Stimulated activated memory B cell treated with anti-CD40 and anti-IgM and Interleukin-4, amounts not matched to agents 10 μg/mL and 1 μg/mL and 100 μg/mL, for 72 hours (primary cell): ENCODE measurements around the gene PLXNA3.
A peak's percentile ranks its signal among the peaks of the same experiment; 100 is the strongest.

ENCODE experiments used
- ATAC-seq: fragments of 150-1000 bp; cut with Tn5 transposase; 2 replicates; pipeline ENCODE4 v1.10.0; 2021
- H3K27ac Mint-ChIP-seq: one replicate; pipeline ENCODE4 v1.8.0; 2022; ENCODE audit warnings: mild to moderate bottlenecking, mixed read lengths
- H3K27me3 Mint-ChIP-seq: one replicate; pipeline ENCODE4 v1.8.0; 2022; ENCODE audit warnings: mixed read lengths
- H3K36me3 Mint-ChIP-seq: one replicate; pipeline ENCODE4 v1.8.0; 2022; ENCODE audit warnings: mixed read lengths
- H3K4me1 Mint-ChIP-seq: one replicate; pipeline ENCODE4 v1.8.0; 2022; ENCODE audit warnings: mixed read lengths
- H3K4me3 Mint-ChIP-seq: one replicate; pipeline ENCODE4 v1.8.0; 2022; ENCODE audit warnings: mild to moderate bottlenecking, moderate library complexity, mixed read lengths
- H3K9me3 Mint-ChIP-seq: one replicate; pipeline ENCODE4 v1.8.0; 2022; ENCODE audit warnings: mixed read lengths

Gene PLXNA3

GRCh38 chrX:154441984-154442707 lies 15.9 kb upstream of the PLXNA3 start:
- Mint-ChIP-seq H3K27ac (peak overlapping the region; percentile 91), H3K4me3 (no peak overlapping the region), H3K4me1 (peaks cover 45% of the 10 kb centered on the region), H3K9me3 (no peaks in the 10 kb centered on the region), H3K36me3 (peaks cover 12% of the 10 kb centered on the region), H3K27me3 (no peaks in the 10 kb centered on the region)
- no peak for ATAC-seq

- peak overlapping the region; percentile 79 for H3K4me3 Mint-ChIP-seq
- peaks cover 17% of the 10 kb centered on the region for H3K36me3 Mint-ChIP-seq
- H3K27me3 Mint-ChIP-seq, result no peaks in the 10 kb centered on the region
- H3K4me1 Mint-ChIP-seq, result peaks cover 37% of the 10 kb centered on the region
- peak overlapping the region; percentile 91 for H3K27ac Mint-ChIP-seq
- H3K9me3 Mint-ChIP-seq, result no peaks in the 10 kb centered on the region
- ATAC-seq, result peak; percentile 42
These were observed 14.6 kb upstream of the PLXNA3 start for GRCh38 chrX:154443479-154443910.

DNA sequence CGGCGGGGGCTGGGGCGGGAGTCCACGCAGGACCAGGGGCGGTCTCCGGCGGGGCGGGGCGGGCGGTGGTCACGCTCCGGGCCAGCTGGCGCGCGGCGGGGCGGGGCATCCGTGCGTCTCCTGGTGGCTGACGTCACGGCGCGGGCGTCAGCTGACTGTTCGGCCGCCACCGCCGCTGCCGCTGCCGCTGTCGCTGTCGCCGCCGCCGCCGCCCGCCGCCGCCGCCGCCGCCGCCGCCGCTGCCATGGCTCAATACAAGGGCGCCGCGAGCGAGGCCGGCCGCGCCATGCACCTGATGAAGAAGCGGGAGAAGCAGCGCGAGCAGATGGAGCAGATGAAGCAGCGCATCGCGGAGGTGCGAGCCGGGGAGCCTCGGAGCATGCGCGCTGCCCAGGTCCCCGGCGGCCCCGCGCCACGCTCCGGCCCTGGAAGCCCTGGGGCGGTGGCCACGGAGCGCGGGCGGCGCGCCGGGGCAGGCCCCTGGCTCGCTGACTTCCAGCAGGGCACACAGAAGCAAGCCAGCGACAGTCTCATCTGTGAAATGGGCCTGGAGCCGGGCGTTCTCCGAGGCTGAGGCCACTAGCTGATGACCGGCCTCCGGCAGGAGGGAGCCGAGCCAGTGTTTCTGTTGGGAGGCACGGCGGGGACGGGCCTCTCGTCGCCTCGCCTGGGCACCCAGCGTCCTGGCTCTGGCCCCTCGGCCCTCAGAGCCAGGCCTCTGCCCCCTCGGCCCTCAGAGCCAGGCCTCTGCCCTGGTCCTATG lies 13.9 kb upstream of the PLXNA3 start, which contains the start of gene FAM50A:
Gene FAM50A (plus strand): TSS at position 150 of the 763 bp plus-strand sequence. CDS start 95 bp downstream, at position 245.
- Mint-ChIP-seq H3K27ac (peak within 1 kb of the TSS; percentile 91), H3K36me3 (peaks cover 17% of the 10 kb centered on the region), H3K27me3 (no peaks in the 10 kb centered on the region), H3K4me3 (peak within 1 kb of the TSS; percentile 79), H3K4me1 (peaks cover 33% of the 10 kb centered on the region), H3K9me3 (no peaks in the 10 kb centered on the region)
- peak; percentile 93 for ATAC-seq

GRCh38 chrX:154444755-154445246 lies 13.3 kb upstream of the PLXNA3 start:
- H3K36me3 Mint-ChIP-seq, result peaks cover 20% of the 10 kb centered on the region
- H3K27ac Mint-ChIP-seq, result no peak overlapping the region
- H3K27me3 Mint-ChIP-seq, result no peaks in the 10 kb centered on the region
- H3K4me1 Mint-ChIP-seq, result peaks cover 33% of the 10 kb centered on the region
- no peak for ATAC-seq
- no peaks in the 10 kb centered on the region for H3K9me3 Mint-ChIP-seq
- H3K4me3 Mint-ChIP-seq, result peak overlapping the region; percentile 43

DNA sequence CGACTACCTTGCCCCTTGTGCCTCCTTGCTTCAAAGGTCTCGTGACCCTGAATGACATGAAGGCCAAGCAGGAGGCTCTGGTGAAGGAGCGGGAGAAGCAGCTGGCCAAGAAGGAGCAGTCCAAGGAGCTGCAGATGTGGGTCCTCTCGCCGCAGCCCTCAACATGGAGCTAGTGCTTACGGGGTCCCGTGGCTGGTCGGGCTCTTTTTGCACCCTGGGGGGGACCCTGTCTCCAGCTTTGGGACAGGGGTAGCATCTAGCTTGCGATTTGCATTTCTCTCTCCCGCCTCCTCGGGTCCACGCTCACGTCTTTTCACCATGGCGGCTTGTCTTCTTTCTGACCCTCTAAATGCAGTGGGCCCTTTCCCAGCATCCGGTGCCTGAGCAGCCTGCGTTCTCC lies 12.3 kb upstream of the PLXNA3 start:
- Mint-ChIP-seq H3K4me3 (peak overlapping the region; percentile 47), H3K27me3 (no peaks in the 10 kb centered on the region)

DNA sequence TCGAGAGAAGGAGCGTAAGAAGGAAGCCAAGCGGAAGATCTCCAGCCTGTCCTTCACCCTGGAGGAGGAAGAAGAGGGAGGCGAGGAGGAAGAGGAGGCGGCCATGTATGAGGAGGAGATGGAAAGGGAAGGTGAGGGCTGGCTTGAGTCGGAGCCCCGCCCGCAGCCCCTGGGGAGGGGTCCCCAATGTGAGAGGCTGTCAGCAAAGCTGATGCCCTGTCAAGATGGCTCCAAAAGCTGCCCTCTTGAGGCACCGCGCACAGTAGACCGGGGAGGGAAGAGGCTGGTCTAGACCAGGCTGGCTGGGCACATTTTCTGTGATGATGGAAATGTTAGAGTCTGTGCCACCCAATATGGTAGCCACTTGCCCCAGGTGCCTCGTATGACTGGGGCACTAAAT lies 11.7 kb upstream of the PLXNA3 start:
- Mint-ChIP-seq H3K4me1 (peaks cover 25% of the 10 kb centered on the region), H3K27ac (no peak overlapping the region), H3K36me3 (peaks cover 23% of the 10 kb centered on the region), H3K27me3 (no peaks in the 10 kb centered on the region), H3K4me3 (no peak overlapping the region), H3K9me3 (no peaks in the 10 kb centered on the region)
- no peak for ATAC-seq

More for the DNA sequence above, 12.3 kb upstream of the PLXNA3 start:
- no peaks in the 10 kb centered on the region for H3K9me3 Mint-ChIP-seq
- no peak for ATAC-seq
- peaks cover 23% of the 10 kb centered on the region for H3K36me3 Mint-ChIP-seq
- peaks cover 26% of the 10 kb centered on the region for H3K4me1 Mint-ChIP-seq
- no peak overlapping the region for H3K27ac Mint-ChIP-seq

GRCh38 chrX:154448484-154448883 lies 9.6 kb upstream of the PLXNA3 start:
- ATAC-seq, result no peak
- H3K4me3 Mint-ChIP-seq, result no peak overlapping the region
- no peak overlapping the region for H3K27ac Mint-ChIP-seq
- H3K36me3 Mint-ChIP-seq, result peaks cover 23% of the 10 kb centered on the region
- H3K4me1 Mint-ChIP-seq, result peaks cover 18% of the 10 kb centered on the region
- H3K27me3 Mint-ChIP-seq, result no peaks in the 10 kb centered on the region
- no peaks in the 10 kb centered on the region for H3K9me3 Mint-ChIP-seq

GRCh38 chrX:154449618-154450017 lies 8.5 kb upstream of the PLXNA3 start:
- Mint-ChIP-seq H3K36me3 (peaks cover 27% of the 10 kb centered on the region), H3K27ac (no peak overlapping the region), H3K4me3 (no peak overlapping the region), H3K9me3 (no peaks in the 10 kb centered on the region), H3K4me1 (peaks cover 15% of the 10 kb centered on the region), H3K27me3 (no peaks in the 10 kb centered on the region)
- no peak for ATAC-seq

DNA sequence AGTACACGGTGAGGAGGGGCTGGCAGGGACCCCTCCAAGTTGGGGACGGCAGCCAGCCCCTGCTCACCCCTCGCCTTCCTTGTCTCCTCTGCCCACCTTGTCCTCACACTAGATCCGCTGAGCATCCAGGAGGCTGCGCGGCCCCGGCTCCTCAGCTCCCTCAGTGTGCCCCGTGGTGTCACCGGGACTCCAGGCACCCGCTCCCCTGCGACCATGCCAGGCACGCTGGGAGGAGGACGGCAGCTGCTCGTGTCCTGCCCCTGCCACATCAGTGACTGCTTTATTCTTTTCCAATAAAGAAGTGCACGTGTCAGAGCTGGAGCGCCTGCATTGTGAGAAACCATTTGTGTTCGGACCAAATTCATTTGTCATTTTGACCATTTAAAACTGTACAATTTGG lies 7.8 kb upstream of the PLXNA3 start:
- no peak overlapping the region for H3K4me3 Mint-ChIP-seq
- peaks cover 15% of the 10 kb centered on the region for H3K4me1 Mint-ChIP-seq
- no peak for ATAC-seq
- H3K36me3 Mint-ChIP-seq, result peaks cover 27% of the 10 kb centered on the region
- no peaks in the 10 kb centered on the region for H3K27me3 Mint-ChIP-seq
- H3K9me3 Mint-ChIP-seq, result no peaks in the 10 kb centered on the region
- H3K27ac Mint-ChIP-seq, result no peak overlapping the region

GRCh38 chrX:154452823-154453222 lies 5.3 kb upstream of the PLXNA3 start:
- Mint-ChIP-seq H3K27ac (no peak overlapping the region), H3K4me1 (peaks cover 5% of the 10 kb centered on the region), H3K27me3 (no peaks in the 10 kb centered on the region), H3K36me3 (peaks cover 10% of the 10 kb centered on the region), H3K4me3 (no peak overlapping the region), H3K9me3 (no peaks in the 10 kb centered on the region)
- no peak for ATAC-seq

DNA sequence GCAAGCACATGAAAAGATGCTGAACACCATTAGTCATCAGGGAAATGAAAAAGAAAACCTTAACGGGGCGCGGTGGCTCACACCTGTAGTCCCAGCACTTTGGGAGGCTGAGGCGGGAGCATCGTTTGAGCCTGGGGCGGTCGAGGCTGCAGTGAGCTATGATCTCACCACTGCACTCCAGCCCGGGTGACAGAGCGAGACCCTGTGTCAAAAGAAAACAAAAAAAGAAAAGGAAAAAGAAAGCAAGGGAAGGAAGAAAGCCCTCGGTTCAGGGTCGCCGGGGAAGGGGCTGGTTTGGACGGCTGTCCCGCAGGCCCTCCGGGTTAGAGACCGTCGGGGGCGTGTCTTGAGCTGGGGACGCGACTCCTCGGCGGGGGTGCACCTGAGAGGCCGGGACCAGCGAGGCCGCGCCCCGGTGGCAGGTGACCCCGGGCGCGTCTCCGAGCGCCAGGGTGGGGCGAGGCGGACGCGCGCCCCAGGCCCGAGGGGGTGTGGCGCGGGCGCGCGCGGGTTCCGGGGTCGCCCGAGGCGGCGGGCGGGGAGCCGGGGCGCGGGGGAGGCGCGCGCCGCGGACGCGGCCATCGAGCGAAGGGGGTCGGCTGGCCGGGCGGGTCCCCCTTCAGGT lies 478 bp upstream of the PLXNA3 start:
- Mint-ChIP-seq H3K27ac (peak overlapping the region; percentile 95), H3K4me3 (peak overlapping the region; percentile 97), H3K27me3 (no peaks in the 10 kb centered on the region), H3K4me1 (peaks cover 19% of the 10 kb centered on the region), H3K36me3 (peaks cover 16% of the 10 kb centered on the region), H3K9me3 (no peaks in the 10 kb centered on the region)
- peak; percentile 88 for ATAC-seq

DNA sequence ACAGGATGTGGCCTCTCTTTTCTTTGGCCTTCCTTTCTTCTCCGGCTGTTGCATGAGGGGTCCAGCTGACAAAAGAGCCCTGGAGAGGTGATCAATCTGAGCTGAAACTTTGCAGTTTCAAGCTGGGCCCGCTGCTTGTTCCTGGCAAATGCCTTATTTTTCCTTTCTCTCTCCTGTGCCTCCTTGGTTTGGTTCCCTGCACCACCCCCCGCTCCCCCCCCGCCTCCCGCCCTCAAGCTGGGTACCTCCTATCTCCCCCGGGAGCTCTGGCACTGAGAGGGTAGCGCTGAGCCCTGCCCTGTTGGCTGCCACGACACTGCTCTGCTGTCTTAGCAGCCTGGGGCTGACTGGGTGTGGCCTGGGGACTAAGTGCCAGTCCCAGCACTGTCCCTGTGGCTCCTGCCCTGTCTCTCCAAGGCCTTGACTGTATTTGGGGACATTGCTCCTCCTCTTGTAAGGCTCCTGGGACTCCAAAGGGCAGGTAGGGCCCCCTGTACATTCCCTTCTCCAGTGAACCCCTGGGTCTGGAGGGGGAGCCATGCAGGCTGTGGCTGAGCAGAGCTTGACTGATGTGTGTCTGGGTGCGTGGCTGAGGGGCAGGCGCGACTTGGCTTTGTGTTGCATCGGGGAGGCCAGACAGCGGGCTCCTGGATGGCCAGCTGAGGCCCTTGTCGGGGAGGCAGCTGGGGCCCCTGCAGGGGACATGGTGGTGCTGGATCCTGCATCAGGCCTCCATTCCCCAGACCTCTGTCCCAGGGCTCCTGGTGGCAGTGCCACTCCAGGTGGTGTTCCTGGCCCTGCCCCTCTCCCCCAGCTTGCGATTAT lies 1.1 kb downstream of the PLXNA3 start:
- ATAC-seq, result peak; percentile 63
- no peaks in the 10 kb centered on the region for H3K27me3 Mint-ChIP-seq
- H3K36me3 Mint-ChIP-seq, result peaks cover 15% of the 10 kb centered on the region
- H3K27ac Mint-ChIP-seq, result peak overlapping the region; percentile 48
- H3K4me3 Mint-ChIP-seq, result peak overlapping the region; percentile 85
- H3K9me3 Mint-ChIP-seq, result no peaks in the 10 kb centered on the region
- peaks cover 19% of the 10 kb centered on the region for H3K4me1 Mint-ChIP-seq

DNA sequence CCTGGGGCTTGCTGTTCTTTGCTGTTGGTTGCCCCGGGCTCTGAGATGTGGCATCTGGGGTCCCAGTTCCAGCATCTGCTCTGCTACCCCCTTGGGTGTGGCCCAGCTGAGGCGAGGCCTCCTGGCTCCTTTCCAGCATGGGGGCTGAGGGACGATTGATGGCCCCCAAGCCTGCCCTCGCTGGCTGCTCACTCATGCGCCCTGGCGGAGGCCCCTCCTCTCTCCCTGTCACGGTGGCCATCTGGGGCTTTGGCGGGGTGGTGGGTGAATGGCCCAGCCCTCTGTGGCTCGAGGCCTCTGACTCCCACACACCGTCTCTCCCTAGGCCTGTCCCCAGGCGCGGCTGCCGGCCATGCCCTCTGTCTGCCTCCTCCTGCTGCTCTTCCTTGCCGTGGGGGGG lies 1.8 kb downstream of the PLXNA3 start:
- Mint-ChIP-seq H3K4me3 (peak overlapping the region; percentile 67), H3K9me3 (no peaks in the 10 kb centered on the region), H3K4me1 (peaks cover 19% of the 10 kb centered on the region)

DNA sequence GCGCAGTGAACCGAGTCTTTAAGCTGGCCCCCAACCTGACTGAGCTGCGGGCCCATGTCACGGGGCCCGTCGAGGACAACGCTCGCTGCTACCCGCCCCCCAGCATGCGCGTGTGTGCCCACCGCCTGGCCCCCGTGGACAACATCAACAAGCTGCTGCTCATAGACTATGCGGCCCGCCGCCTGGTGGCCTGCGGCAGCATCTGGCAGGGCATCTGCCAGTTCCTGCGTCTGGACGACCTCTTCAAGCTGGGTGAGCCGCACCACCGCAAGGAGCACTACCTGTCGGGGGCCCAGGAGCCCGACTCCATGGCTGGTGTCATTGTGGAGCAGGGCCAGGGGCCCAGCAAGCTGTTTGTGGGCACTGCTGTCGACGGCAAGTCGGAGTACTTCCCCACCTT lies 2.2 kb downstream of the PLXNA3 start:
- ATAC-seq, result no peak
- H3K27ac Mint-ChIP-seq, result no peak overlapping the region
- no peaks in the 10 kb centered on the region for H3K9me3 Mint-ChIP-seq
- peaks cover 12% of the 10 kb centered on the region for H3K36me3 Mint-ChIP-seq
- no peaks in the 10 kb centered on the region for H3K27me3 Mint-ChIP-seq
- peaks cover 19% of the 10 kb centered on the region for H3K4me1 Mint-ChIP-seq
- peak overlapping the region; percentile 67 for H3K4me3 Mint-ChIP-seq

More for the DNA sequence above, 1.8 kb downstream of the PLXNA3 start:
- Mint-ChIP-seq H3K36me3 (peaks cover 12% of the 10 kb centered on the region), H3K27ac (no peak overlapping the region), H3K27me3 (no peaks in the 10 kb centered on the region)
- no peak for ATAC-seq
